ENCODE measurements around the gene UST. TPM values are rescaled to one million over a fixed set of nuclear protein-coding genes. Genes with fewer than 3 reads are reported as not detected.
"Not testable (repeated sequence)": the region's sequence is repeated elsewhere in the genome, so short reads cannot be mapped to it uniquely, and the experiment has no call there.

UST gene
- total RNA-seq, 4 donors from 2014 or later: 2.9 to 12.0 (median 5.7) TPM

- Histone ChIP-seq H3K9me3 (no peaks in the 10 kb centered on the region), H3K27ac (peak overlapping the region; percentile 1 to 60 (median 48)), H3K4me3 (no peak overlapping the region), H3K36me3 (no peaks in the 10 kb centered on the region), H3K27me3 (no peaks in the 10 kb centered on the region), H3K4me1 (peaks cover 0 to 14% (median 7%) of the 10 kb centered on the region in 3 donors)
- no peak for TF ChIP-seq POLR2A (IDR thresholded peaks at IDR 0.05)
- no peak for DNase-seq
- intact Hi-C loops (cut with DNase I): loop anchor here (5.0 kb wide), 1 partner anchor 50 kb away; no protein-coding TSS in a partner anchor
- 67 to 71% methylated on average over 14 to 18 of the region's 18 CpGs for WGBS, 2 donors
These were observed 285.2 kb downstream of the UST start for GRCh38 chr6:149031859-149032598.

- DNase-seq: no peak
- peak overlapping the region; percentile 1 to 60 (median 48) for H3K27ac ChIP-seq
- no peaks in the 10 kb centered on the region for H3K36me3 ChIP-seq
- no peaks in the 10 kb centered on the region for H3K27me3 ChIP-seq
- 42 to 48% methylated on average over 8 of the region's 8 CpGs for WGBS, 2 donors
- no peak overlapping the region for H3K4me3 ChIP-seq
- peaks cover 0 to 14% (median 7%) of the 10 kb centered on the region in 3 donors for H3K4me1 ChIP-seq
- no peaks in the 10 kb centered on the region for H3K9me3 ChIP-seq
- TF ChIP-seq POLR2A (IDR thresholded peaks at IDR 0.05): no peak
- TF ChIP-seq, protein P1, sequence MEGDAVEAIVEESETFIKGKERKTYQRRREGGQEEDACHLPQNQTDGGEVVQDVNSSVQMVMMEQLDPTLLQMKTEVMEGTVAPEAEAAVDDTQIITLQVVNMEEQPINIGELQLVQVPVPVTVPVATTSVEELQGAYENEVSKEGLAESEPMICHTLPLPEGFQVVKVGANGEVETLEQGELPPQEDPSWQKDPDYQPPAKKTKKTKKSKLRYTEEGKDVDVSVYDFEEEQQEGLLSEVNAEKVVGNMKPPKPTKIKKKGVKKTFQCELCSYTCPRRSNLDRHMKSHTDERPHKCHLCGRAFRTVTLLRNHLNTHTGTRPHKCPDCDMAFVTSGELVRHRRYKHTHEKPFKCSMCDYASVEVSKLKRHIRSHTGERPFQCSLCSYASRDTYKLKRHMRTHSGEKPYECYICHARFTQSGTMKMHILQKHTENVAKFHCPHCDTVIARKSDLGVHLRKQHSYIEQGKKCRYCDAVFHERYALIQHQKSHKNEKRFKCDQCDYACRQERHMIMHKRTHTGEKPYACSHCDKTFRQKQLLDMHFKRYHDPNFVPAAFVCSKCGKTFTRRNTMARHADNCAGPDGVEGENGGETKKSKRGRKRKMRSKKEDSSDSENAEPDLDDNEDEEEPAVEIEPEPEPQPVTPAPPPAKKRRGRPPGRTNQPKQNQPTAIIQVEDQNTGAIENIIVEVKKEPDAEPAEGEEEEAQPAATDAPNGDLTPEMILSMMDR (IDR thresholded peaks at IDR 0.05): no peak
- intact Hi-C loops (cut with DNase I): loop anchor here (5.0 kb wide), 1 partner anchor 49 kb away; no protein-coding TSS in a partner anchor
These were observed 286.0 kb downstream of the UST start for GRCh38 chr6:149032599-149033405.

DNA sequence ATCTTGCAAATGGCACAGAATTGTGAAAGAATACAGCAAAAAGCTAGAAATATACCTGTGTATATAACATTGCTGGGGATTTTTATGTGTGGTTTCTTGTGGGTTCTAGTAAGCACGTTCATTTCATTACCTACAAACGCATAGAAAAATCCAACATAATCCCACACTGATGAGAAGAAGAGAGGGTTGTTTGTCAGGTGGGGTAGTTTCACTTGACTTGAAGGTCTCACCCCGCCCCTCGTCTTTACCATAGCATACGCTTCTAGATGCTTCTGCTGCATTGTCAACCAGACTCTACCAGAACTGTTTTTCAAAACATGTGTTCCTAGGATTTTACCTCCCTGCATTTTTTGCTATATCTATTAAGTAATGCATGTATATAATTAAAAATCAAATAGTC, 286.6 kb downstream of the UST start:
- WGBS, 2 donors: 66 to 76% methylated on average over 5 of the region's 5 CpGs
- H3K4me3 ChIP-seq: no peak overlapping the region
- intact Hi-C loops (cut with DNase I): loop anchor here (5.0 kb wide), 1 partner anchor 49 kb away; no protein-coding TSS in a partner anchor
- no peak for DNase-seq
- peak overlapping the region in 1 of 4 donors; percentile 58 for H3K27ac ChIP-seq
- no peaks in the 10 kb centered on the region for H3K9me3 ChIP-seq
- H3K27me3 ChIP-seq: no peaks in the 10 kb centered on the region
- TF ChIP-seq, protein P1 (IDR thresholded peaks at IDR 0.05): no peak
- no peak for TF ChIP-seq POLR2A (IDR thresholded peaks at IDR 0.05)
- no peaks in the 10 kb centered on the region for H3K36me3 ChIP-seq
- peaks cover 0 to 14% (median 7%) of the 10 kb centered on the region in 3 donors for H3K4me1 ChIP-seq

DNA sequence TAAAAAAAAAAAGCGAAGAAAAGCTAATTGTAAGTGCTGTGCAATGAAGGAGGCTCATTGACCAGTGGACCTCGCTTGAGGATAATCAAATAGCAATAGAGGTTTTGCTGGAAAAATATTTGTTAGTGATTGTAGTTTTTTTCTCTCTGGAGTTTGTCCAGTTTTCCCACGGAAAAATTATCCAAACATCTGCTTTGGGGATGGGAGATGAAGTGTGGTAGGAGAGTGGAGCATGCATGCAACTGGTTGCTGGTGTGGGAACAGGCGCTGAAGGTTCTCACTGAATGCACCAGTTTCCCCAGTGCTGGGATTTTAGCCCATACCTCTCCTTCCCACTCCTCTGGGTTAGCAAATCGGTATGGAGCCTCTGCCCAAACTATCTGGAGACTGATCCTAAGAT, 288.9 kb downstream of the UST start:
- TF ChIP-seq, protein P1 (IDR thresholded peaks at IDR 0.05): no peak
- no peak for TF ChIP-seq POLR2A (IDR thresholded peaks at IDR 0.05)
- DNase-seq: no peak
- intact Hi-C loops (cut with DNase I): no loop called here

DNA sequence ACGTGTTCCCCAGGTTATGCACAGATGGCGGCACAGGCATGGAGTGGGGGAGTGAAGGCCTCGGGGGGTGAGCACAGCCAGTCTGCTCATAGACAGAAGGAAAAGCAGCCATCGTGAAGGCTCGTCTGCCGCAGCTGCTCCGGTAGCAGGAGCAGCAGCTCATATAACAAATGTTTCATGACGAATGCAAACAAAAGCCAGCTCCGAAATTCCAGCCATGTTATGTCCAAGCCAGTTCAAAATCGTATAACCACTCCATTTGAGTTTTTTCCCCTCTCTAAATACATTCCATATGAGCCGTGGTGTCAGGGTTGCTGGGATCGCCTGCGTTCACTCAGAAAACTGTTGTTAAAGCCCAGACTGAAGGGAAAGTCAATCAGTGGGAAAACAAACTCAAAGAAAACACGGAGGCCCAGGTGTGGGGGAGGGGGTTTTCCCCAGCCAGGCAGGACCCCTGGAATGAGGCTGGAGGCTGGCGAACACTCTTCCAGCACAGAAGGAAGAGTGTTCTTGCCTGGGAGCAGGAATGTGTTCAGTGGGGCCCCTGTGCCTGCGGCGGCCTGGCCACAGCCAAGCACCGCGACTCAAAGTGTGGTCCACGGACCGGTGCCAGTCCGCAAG, 290.3 kb downstream of the UST start:
- intact Hi-C loops (cut with DNase I): no loop called here
- Histone ChIP-seq H3K27me3 (no peaks in the 10 kb centered on the region), H3K4me1 (peaks cover 0 to 9% (median 7%) of the 10 kb centered on the region in 3 donors), H3K36me3 (no peaks in the 10 kb centered on the region), H3K27ac (no peak overlapping the region), H3K4me3 (no peak overlapping the region), H3K9me3 (no peaks in the 10 kb centered on the region)
- 77 to 82% methylated on average over 17 to 21 of the region's 22 CpGs for WGBS, 2 donors
- no peak for DNase-seq
- TF ChIP-seq, protein P1 (IDR thresholded peaks at IDR 0.05): no peak
- no peak for TF ChIP-seq POLR2A (IDR thresholded peaks at IDR 0.05)

More for the DNA sequence above, 288.9 kb downstream of the UST start:
- Histone ChIP-seq H3K27ac (no peak overlapping the region), H3K27me3 (no peaks in the 10 kb centered on the region), H3K36me3 (no peaks in the 10 kb centered on the region), H3K4me1 (peaks cover 0 to 14% (median 7%) of the 10 kb centered on the region in 3 donors), H3K4me3 (no peak overlapping the region), H3K9me3 (no peaks in the 10 kb centered on the region)
- 60 to 66% methylated on average over 5 of the region's 5 CpGs for WGBS, 2 donors

- H3K36me3 ChIP-seq; DNase-seq; intact Hi-C loops (cut with DNase I); H3K4me3 ChIP-seq; H3K27me3 ChIP-seq; H3K27ac ChIP-seq; H3K9me3 ChIP-seq; H3K4me1 ChIP-seq: not testable (repeated sequence)
- WGBS, 2 donors: 70 to 79% methylated on average over 5 of the region's 7 CpGs
These were observed 292.2 kb downstream of the UST start for GRCh38 chr6:149039025-149039424.

Data from esophagus squamous epithelium (tissue), 5 donors.